CD4-positive, alpha-beta T cell treated with Interleukin-2 at 100 ng/mL for 4 hours (primary cell): ENCODE measurements around the gene MTURN.

Experiments
- DNase-seq: peaks from one replicate; pipeline ENCODE4 v3.0.0-alpha.2; 2020; ENCODE audit warnings: low spot score

MTURN gene

GRCh38 chr7:30206942-30207341 is 72.2 kb downstream of the MTURN start:
- DNase-seq = no peak

- DNase-seq = no peak
Observed at GRCh38 chr7:30207376-30207775, 72.6 kb downstream of the MTURN start.

DNA sequence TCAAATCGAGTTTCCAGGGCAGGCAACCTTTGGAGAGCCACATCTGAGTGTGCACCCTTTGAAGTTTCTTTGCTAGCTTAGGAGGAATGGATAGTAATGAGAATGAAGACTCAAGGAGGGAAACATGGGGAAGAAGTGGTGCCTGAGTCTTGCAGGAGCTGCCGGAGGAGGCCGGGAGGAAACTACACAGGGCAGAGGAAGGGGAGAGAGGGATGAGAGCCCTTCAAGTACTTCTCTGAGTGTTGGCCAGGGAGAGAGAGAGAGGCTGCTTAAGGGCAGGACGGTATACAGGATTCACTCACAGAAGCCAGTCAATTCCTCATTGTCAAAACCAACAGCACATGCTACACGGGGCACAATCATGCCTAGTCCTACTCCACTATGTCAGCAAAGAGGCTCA is 75.2 kb downstream of the MTURN start:
- DNase-seq = no peak
